ENCODE data around the gene KRTAP10-1. TPM values are rescaled to one million over a fixed set of nuclear protein-coding genes. Genes with fewer than 3 reads are reported as not detected.

KRTAP10-1 gene
- total and polyA plus RNA-seq, 9 of the 15 experiments (the other 6 are each of a cell fraction or from before 2014, with no cell fraction given): not detected

GRCh38 chr21:44517175-44517899 is 22.7 kb downstream of the KRTAP10-1 start (continued):
- TF ChIP-seq ZNF639 (CRISPR knock-in tag; conservative IDR thresholded peaks at IDR 0.05 in 1 of 2, IDR thresholded peaks at IDR 0.05 in 1 of 2) (0 out of 4 replicates have a peak, but pooled peaks of 1 of the 2 experiments have one; percentile 23), DNMT1 (IDR thresholded peaks at IDR 0.05) (no peak), NR2C2 (CRISPR knock-in tag; IDR thresholded peaks at IDR 0.05) (no peak), NR2C2 (tag; IDR thresholded peaks at IDR 0.05) (peak; percentile 91), RBM39 (optimal IDR thresholded peaks at IDR 0.05; ENCODE audit: low read depth, low read length) (no peak), MLLT1 (IDR thresholded peaks at IDR 0.05) (no peak), SMAD2 (IDR thresholded peaks at IDR 0.05; ENCODE audit: low read depth, low read length) (no peak), MYC (IDR thresholded peaks at IDR 0.05; ENCODE audit: low read depth, low read length) (peak; percentile 90), MYC (CRISPR knock-in tag; IDR thresholded peaks at IDR 0.05; ENCODE audit: borderline replicate concordance, low read depth) (peak; percentile 52; the same call in 1 of the 2 replicates), ZNF644 (tag; IDR thresholded peaks at IDR 0.05; ENCODE audit: low read depth) (no peak), JUNB (CRISPR knock-in tag; conservative IDR thresholded peaks at IDR 0.05) (no peak), ZNF395 (CRISPR knock-in tag; IDR thresholded peaks at IDR 0.05) (no peak; the same call in 1 of the 2 replicates), ZBTB8A (IDR thresholded peaks at IDR 0.05; ENCODE audit: partially characterized antibody) (no peak), MTF1 (CRISPR knock-in tag; IDR thresholded peaks at IDR 0.05; ENCODE audit: borderline replicate concordance) (no peak), ZNF12 (CRISPR knock-in tag; IDR thresholded peaks at IDR 0.05) (0 out of 2 replicates have a peak, but pooled peaks have one; percentile 43), TSC22D4 (tag; IDR thresholded peaks at IDR 0.05) (no peak), SUPT5H (IDR thresholded peaks at IDR 0.05) (no peak), AFF4 (CRISPR knock-in tag; IDR thresholded peaks at IDR 0.05) (no peak), ELF4 (CRISPR knock-in tag; IDR thresholded peaks at IDR 0.05) (no peak), POLR2AphosphoS5 (IDR thresholded peaks at IDR 0.05; ENCODE audit: control insufficient read depth, insufficient read depth, low read depth, low read length) (no peak)

Data from K562 (cell line).